NB4 (cell line): ENCODE data around the gene DBNL.
"Not testable (repeated sequence)": the region's sequence is repeated elsewhere in the genome, so short reads cannot be mapped to it uniquely, and the experiment has no call there.

ENCODE experiments used
- DNase-seq: peaks from one replicate; pipeline ENCODE4 v3.0.0; 2010; ENCODE audit warnings: low read depth
- H3K4me3 ChIP-seq: one replicate; pipeline ENCODE4 v1.5.1; 2011; ENCODE audit warnings: mild to moderate bottlenecking, low read depth, low read length, moderate library complexity
- CTCF ChIP-seq: IDR thresholded peaks from one replicate; pipeline ENCODE4 v1.5.1; 2012; ENCODE audit warnings: low read depth, low read length
- MYC ChIP-seq: IDR thresholded peaks from 2 replicates; pipeline ENCODE4 v1.6.1; 2011; ENCODE audit warnings: low read depth, low read length
- POLR2A ChIP-seq: IDR thresholded peaks from 2 replicates; pipeline ENCODE4 v1.6.1; 2011; ENCODE audit warnings: mild to moderate bottlenecking; ENCODE audit not compliant: insufficient read length; ENCODE audit errors: extremely low read depth
- TF ChIP-seq, protein P1 (sequence below): IDR thresholded peaks from 2 replicates; pipeline ENCODE4 v1.6.1; 2011; ENCODE audit warnings: low read depth, low read length

The DBNL gene

DNA sequence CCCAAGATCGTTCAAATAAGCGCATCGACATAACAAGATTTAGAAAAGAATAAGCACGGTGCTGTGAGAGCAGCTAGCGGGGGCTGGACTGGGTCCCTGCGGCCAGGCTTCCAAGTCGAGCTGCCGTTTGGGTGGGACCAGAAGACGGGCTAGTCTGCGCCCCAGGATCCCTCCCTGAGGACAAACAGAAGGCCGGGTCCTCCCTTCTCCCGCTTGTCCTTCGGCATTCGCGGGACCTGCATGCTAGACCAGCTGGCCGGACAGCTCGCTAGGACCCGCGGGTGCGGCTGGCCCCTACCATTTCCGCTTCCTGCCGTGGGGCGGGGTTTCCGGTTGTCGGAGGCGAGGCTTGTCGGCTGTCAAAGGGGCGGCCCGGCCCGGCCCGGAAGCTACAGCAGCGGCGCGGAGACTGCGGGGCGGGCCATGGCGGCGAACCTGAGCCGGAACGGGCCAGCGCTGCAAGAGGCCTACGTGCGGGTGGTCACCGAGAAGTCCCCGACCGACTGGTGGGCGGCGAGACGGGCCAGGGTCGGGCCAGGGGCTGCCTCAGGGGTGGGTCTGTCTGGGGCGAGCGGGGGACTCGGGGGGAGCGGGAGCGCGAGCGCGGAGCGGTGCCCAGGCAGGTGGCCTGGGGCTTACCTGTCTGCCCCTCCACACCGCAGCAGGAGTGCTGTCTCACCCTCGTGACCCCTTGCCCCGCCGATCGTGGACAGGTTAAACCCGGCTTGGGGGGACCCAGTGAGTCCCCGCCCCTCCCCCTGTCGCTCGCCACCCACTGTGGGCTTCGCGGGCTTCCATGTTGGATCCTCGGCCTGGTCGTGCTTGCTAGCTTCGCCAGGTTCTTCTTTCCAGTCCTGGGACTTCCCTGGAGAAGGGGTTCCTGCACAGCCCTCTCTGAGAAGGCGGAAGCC is at the start of gene DBNL:
DBNL (plus strand) TSS at position 388 of the 911 bp plus-strand sequence; CDS start at position 424, 36 bp downstream.
- TF ChIP-seq POLR2A = peak; percentile 99
- TF ChIP-seq CTCF = no peak
- TF ChIP-seq, protein P1, sequence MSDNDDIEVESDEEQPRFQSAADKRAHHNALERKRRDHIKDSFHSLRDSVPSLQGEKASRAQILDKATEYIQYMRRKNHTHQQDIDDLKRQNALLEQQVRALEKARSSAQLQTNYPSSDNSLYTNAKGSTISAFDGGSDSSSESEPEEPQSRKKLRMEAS = peak; percentile 91
- TF ChIP-seq MYC = peak; percentile 86
- peak; percentile 94 for DNase-seq
- peak within 1 kb of the TSS; percentile 80 for H3K4me3 ChIP-seq

DNA sequence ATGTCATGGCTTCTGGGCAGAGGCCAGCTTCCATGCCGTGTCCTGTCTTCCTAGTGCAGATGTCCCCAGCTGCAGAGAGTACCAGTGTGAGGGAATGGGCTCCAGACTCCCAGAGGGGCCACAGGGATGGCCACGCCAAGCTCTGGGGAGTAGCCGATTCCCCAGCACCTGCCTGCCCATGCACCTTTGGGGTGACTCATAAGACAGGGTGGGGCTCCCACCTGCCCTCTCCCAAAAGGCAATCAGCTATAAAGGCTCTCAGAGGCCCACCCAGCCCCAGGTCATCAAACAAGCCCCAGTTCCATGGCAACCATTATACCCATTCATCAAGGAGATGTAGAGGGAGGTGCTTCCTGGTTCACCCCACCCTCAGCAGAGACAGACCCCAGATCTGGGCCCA is 47.0 kb upstream of the DBNL start, which contains the start of gene SPDYE1:
SPDYE1 (plus strand) TSS at position 366 of the 400 bp plus-strand sequence. CDS start 2,053 bp downstream, outside the sequence.
- DNase-seq, H3K4me3 ChIP-seq: not testable (repeated sequence)

- not testable (repeated sequence) for DNase-seq, H3K4me3 ChIP-seq
Observed at GRCh38 chr7:44012081-44012480, 32.4 kb upstream of the DBNL start.

DNA sequence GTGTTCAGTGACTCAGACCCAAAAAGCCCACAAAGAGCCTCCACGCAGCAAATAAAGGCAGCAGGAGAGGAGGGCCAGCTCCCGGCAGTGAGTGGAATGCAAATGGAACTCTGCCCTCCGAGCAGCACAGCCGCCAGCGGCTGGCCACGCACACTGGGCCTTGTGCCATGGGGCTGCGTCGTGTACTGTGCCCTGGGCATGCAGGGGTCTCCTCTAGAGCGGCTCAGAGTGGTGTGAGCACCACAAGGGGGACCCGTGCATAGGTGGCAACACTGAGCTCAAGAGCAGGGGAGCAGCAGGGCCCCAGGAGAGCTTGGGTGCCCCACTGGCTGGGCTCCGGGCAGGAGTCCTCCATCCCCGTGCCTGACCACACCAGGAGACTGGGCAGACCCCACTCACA is 29.4 kb upstream of the DBNL start:
- H3K4me3 ChIP-seq, DNase-seq: not testable (repeated sequence)

GRCh38 chr7:44018857-44019807 is 25.4 kb upstream of the DBNL start:
- TF ChIP-seq CTCF = peak; percentile 60
- TF ChIP-seq, protein P1 = peak; percentile 38; the same call in 1 of the 2 replicates
- peak; percentile 99 for DNase-seq
- H3K4me3 ChIP-seq = peak overlapping the region; percentile 83

- DNase-seq, H3K4me3 ChIP-seq: not testable (repeated sequence)
Observed at GRCh38 chr7:44019825-44020224, 24.7 kb upstream of the DBNL start.

- DNase-seq, H3K4me3 ChIP-seq: not testable (repeated sequence)
Observed at GRCh38 chr7:44022069-44022468, 22.4 kb upstream of the DBNL start.

GRCh38 chr7:44022796-44023467 is 21.6 kb upstream of the DBNL start:
- DNase-seq, H3K4me3 ChIP-seq: not testable (repeated sequence)

DNA sequence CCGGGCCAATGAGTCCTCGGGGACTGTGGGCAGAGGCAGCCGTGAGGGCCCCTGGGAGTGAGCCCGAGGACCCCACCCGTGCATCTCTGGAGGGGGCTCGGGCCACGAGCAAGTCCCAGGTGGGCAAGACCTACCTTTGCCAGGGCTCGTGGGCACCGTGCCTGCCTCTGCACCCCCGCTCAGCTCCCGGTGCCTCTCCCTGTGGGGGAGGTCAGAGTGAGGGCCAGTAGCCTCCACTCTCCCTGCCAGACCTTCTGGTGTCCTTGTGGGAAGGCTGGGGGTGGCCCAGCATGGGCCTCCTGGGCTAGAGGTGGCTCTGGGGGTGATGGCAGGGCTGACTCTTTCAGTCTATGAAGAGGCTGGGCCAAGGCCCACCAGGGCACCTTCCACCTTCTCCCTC is 15.1 kb upstream of the DBNL start:
- not testable (repeated sequence) for H3K4me3 ChIP-seq, DNase-seq

GRCh38 chr7:44030029-44030428 is 14.5 kb upstream of the DBNL start:
- not testable (repeated sequence) for DNase-seq, H3K4me3 ChIP-seq

GRCh38 chr7:44031319-44031718 is 13.2 kb upstream of the DBNL start:
- H3K4me3 ChIP-seq, DNase-seq: not testable (repeated sequence)

GRCh38 chr7:44032031-44032430 is 12.5 kb upstream of the DBNL start:
- H3K4me3 ChIP-seq, DNase-seq: not testable (repeated sequence)

GRCh38 chr7:44033971-44034844 is 10.3 kb upstream of the DBNL start:
- DNase-seq, H3K4me3 ChIP-seq: not testable (repeated sequence)

- H3K4me3 ChIP-seq = not testable (repeated sequence)
Observed at GRCh38 chr7:44036364-44036763, 8.1 kb upstream of the DBNL start.

More at GRCh38 chr7:44036364-44036763, 8.1 kb upstream of the DBNL start:
- peak; percentile 40 for DNase-seq
